Panc1 (cell line): Measurements from ENCODE around the gene MANF.

Experiments
- CTCF ChIP-seq: fragments of 450-650 bp; IDR thresholded peaks from 2 replicates; pipeline ENCODE4 v1.5.1; 2017; ENCODE audit warnings: mild to moderate bottlenecking
- REST ChIP-seq, 2 experiments: IDR thresholded peaks; 2 replicates each; pipeline ENCODE4 v1.6.1; 2011 to 2012; ENCODE audit warnings: low read depth in 2 of 2, control low read depth in 1 of 2, low read length in 1 of 2, mild to moderate bottlenecking in 1 of 2, moderate library complexity in 1 of 2; ENCODE audit not compliant: insufficient read depth in 1 of 2

GRCh38 chr3:51354731-51355615 is 30.1 kb upstream of the MANF start:
- TF ChIP-seq CTCF = no peak
- no peak for TF ChIP-seq REST (IDR thresholded peaks at IDR 0.05; ENCODE audit: insufficient read depth in 1 of 2, low read depth in 2 of 2, low read length in 1 of 2)
